ENCODE measurements around the gene TCFL5.
"Not testable (repeated sequence)": the region's sequence is repeated elsewhere in the genome, so short reads cannot be mapped to it uniquely, and the experiment has no call there.

TCFL5 gene

GRCh38 chr20:62850333-62850974, 11.2 kb downstream of the TCFL5 start:
- Histone ChIP-seq H3K27ac (ENCODE audit: low read depth, low read length, severe bottlenecking) (no peak overlapping the region), H3K36me3 (ENCODE audit: control insufficient read depth, insufficient read depth, low read length) (peaks cover 59% of the 10 kb centered on the region), H3K4me3 (ENCODE audit: extremely low read depth, insufficient read depth, low read length, poor library complexity, severe bottlenecking) (no peak overlapping the region), H3K9me3 (ENCODE audit: control insufficient read depth, low read length) (no peaks in the 10 kb centered on the region), H3K4me1 (ENCODE audit: control insufficient read depth, insufficient read depth, low read length, poor library complexity, severe bottlenecking) (no peaks in the 10 kb centered on the region)
- WGBS, 2 experiments (ENCODE audit: insufficient coverage in 2 of 2): 94 to 96% methylated on average over 12 to 22 of the region's 22 CpGs

DNA sequence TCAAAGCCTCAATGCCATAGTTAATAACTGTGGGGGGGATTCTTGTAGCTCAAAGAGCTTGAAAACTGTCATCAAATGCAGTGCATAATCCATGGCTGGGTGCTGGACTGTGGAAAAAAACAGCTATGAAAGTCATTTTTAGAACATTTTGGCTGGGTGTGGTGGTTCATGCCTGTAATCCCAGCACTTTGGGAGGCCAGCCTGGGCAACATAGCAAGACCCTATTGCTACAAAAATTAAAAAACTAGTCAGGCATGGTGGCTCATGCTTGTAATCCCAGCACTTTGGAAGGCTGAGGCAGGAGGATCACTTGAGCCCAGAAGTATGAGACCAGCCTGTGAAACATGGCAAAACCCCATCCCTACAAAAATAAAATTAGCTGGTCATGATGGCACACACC, 12.2 kb downstream of the TCFL5 start:
- Histone ChIP-seq H3K4me3 (ENCODE audit: extremely low read depth, insufficient read depth, low read length, poor library complexity, severe bottlenecking) (no peak overlapping the region), H3K9me3 (ENCODE audit: control insufficient read depth, low read length) (no peaks in the 10 kb centered on the region), H3K4me1 (ENCODE audit: control insufficient read depth, insufficient read depth, low read length, poor library complexity, severe bottlenecking) (no peaks in the 10 kb centered on the region), H3K27ac (ENCODE audit: low read depth, low read length, severe bottlenecking) (no peak overlapping the region), H3K36me3 (ENCODE audit: control insufficient read depth, insufficient read depth, low read length) (peaks cover 51% of the 10 kb centered on the region)

- WGBS, 2 experiments (ENCODE audit: insufficient coverage in 2 of 2): 93 to 100% methylated on average over 1 to 3 of the region's 7 CpGs
- H3K4me3 ChIP-seq (ENCODE audit: extremely low read depth, insufficient read depth, low read length, poor library complexity, severe bottlenecking); H3K27ac ChIP-seq (ENCODE audit: low read depth, low read length, severe bottlenecking); H3K9me3 ChIP-seq (ENCODE audit: control insufficient read depth, low read length); H3K4me1 ChIP-seq (ENCODE audit: control insufficient read depth, insufficient read depth, low read length, poor library complexity, severe bottlenecking): not testable (repeated sequence)
- peaks cover 46% of the 10 kb centered on the region for H3K36me3 ChIP-seq (ENCODE audit: control insufficient read depth, insufficient read depth, low read length)
These were observed 12.7 kb downstream of the TCFL5 start for GRCh38 chr20:62848917-62849316.

DNA sequence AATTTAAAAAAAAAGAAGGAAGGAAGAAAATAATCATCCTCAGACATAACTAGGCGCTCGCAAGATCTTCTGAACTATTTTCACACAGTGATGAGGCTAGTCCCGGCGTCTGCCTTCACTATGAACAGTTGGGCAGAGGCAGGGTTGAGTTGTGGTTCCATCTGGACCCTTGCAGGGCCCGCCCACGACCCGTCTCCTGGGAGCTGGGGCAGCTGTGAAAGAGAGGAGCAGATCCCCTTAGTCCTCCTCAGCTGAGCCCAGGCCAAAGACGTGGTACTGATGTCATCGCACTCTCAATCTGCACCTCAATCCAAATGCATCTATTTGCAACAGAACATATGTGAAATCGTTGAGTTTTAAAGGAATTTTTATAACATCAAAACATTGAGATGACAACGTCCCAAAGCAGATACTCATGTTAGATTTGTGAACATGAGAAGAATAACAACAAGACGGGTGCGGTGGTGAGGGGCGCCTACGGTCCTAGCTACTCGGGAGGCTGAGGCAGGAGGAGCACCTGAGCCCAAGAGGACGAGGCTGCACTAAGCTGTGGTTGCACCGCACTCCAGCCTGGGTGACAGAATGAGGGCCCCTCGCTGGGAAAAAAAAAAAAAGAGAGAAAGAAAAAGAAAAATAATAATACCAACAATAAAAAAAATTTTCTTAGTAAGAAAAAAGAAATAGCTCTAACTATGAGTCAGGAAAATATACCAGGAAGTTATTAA, 15.3 kb downstream of the TCFL5 start:
- no peaks in the 10 kb centered on the region for H3K9me3 ChIP-seq (ENCODE audit: control insufficient read depth, low read length)
- no peak overlapping the region for H3K27ac ChIP-seq (ENCODE audit: low read depth, low read length, severe bottlenecking)
- peaks cover 24% of the 10 kb centered on the region for H3K36me3 ChIP-seq (ENCODE audit: control insufficient read depth, insufficient read depth, low read length)
- no peaks in the 10 kb centered on the region for H3K4me1 ChIP-seq (ENCODE audit: control insufficient read depth, insufficient read depth, low read length, poor library complexity, severe bottlenecking)
- no peak overlapping the region for H3K4me3 ChIP-seq (ENCODE audit: extremely low read depth, insufficient read depth, low read length, poor library complexity, severe bottlenecking)
- 94% methylated on average over 10 to 11 of the region's 19 CpGs for WGBS, 2 experiments (ENCODE audit: insufficient coverage in 2 of 2)

DNA sequence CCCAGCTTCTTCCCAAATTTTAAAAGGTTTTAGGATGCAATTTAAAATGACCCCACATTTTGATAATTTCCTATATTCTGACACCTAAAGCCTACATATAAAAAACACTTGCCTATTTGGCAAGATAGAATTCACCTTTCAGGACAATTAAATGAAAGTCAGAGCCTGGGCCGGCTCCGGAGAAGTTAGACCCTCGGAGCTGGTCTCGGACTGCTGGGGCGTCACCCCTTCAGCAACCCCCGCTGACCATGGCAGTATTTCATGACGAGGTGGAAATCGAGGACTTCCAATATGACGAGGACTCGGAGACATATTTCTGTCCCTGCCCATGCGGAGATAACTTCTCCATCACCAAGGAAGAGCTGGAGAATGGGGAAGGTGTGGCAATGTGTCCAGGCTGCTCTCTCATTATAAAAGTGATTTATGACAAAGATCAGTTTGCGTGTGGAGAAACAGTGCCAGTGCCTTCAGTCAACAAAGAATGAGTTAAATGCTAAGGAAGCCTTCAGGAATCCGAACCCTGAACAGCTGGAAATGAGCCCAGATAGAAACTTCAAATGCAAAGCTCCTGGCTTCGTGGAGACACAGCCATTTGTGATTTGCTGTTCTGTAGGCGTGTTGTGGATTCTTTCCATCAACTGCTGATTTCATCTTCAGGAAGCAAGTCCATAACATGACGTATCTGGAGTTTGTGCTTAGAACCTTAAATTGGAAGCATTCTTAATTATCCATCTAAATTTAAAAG, 16.0 kb downstream of the TCFL5 start:
- Histone ChIP-seq H3K27ac (ENCODE audit: low read depth, low read length, severe bottlenecking) (no peak overlapping the region), H3K36me3 (ENCODE audit: control insufficient read depth, insufficient read depth, low read length) (peaks cover 26% of the 10 kb centered on the region), H3K9me3 (ENCODE audit: control insufficient read depth, low read length) (no peaks in the 10 kb centered on the region), H3K4me1 (ENCODE audit: control insufficient read depth, insufficient read depth, low read length, poor library complexity, severe bottlenecking) (no peaks in the 10 kb centered on the region), H3K4me3 (ENCODE audit: extremely low read depth, insufficient read depth, low read length, poor library complexity, severe bottlenecking) (no peak overlapping the region)
- WGBS, 2 experiments (ENCODE audit: insufficient coverage in 2 of 2): 97 to 98% methylated on average over 13 to 14 of the region's 16 CpGs

DNA sequence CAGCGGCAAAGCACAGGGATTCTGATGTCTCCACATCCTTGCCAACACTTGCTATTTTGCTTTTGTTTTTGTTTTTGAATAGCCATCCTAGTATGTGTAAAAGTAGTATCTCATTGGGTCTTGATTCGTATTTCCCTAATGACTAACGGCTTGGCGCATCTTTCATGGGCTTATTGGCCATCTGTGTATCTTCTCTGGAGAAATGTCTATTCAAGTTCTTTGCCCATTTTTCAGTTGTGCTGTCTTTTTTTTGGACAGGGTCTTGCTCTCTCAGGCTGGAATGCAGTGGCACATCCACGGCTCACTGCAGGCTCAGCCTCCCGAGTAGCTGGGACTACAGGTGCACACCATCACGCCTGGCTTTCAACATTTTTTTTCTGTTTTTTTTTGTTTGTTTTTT, 17.4 kb downstream of the TCFL5 start:
- Histone ChIP-seq H3K9me3 (ENCODE audit: control insufficient read depth, low read length) (no peaks in the 10 kb centered on the region), H3K36me3 (ENCODE audit: control insufficient read depth, insufficient read depth, low read length) (peaks cover 20% of the 10 kb centered on the region), H3K4me3 (ENCODE audit: extremely low read depth, insufficient read depth, low read length, poor library complexity, severe bottlenecking) (no peak overlapping the region), H3K27ac (ENCODE audit: low read depth, low read length, severe bottlenecking) (no peak overlapping the region), H3K4me1 (ENCODE audit: control insufficient read depth, insufficient read depth, low read length, poor library complexity, severe bottlenecking) (no peaks in the 10 kb centered on the region)
- WGBS, 2 experiments (ENCODE audit: insufficient coverage in 2 of 2): 92 to 100% methylated on average over 5 of the region's 7 CpGs

- Histone ChIP-seq H3K4me3 (ENCODE audit: extremely low read depth, insufficient read depth, low read length, poor library complexity, severe bottlenecking) (no peak overlapping the region), H3K36me3 (ENCODE audit: control insufficient read depth, insufficient read depth, low read length) (peaks cover 18% of the 10 kb centered on the region), H3K27ac (ENCODE audit: low read depth, low read length, severe bottlenecking) (no peak overlapping the region), H3K9me3 (ENCODE audit: control insufficient read depth, low read length) (no peaks in the 10 kb centered on the region), H3K4me1 (ENCODE audit: control insufficient read depth, insufficient read depth, low read length, poor library complexity, severe bottlenecking) (no peaks in the 10 kb centered on the region)
- 95 to 99% methylated on average over 7 to 8 of the region's 10 CpGs for WGBS, 2 experiments (ENCODE audit: insufficient coverage in 2 of 2)
These were observed 18.0 kb downstream of the TCFL5 start for GRCh38 chr20:62843656-62844055.

GRCh38 chr20:62841705-62842212, 19.9 kb downstream of the TCFL5 start:
- no peak overlapping the region for H3K4me3 ChIP-seq (ENCODE audit: extremely low read depth, insufficient read depth, low read length, poor library complexity, severe bottlenecking)
- H3K4me1 ChIP-seq (ENCODE audit: control insufficient read depth, insufficient read depth, low read length, poor library complexity, severe bottlenecking): no peaks in the 10 kb centered on the region
- 93 to 98% methylated on average over 14 to 15 of the region's 16 CpGs for WGBS, 2 experiments (ENCODE audit: insufficient coverage in 2 of 2)
- H3K9me3 ChIP-seq (ENCODE audit: control insufficient read depth, low read length): no peaks in the 10 kb centered on the region
- no peak overlapping the region for H3K27ac ChIP-seq (ENCODE audit: low read depth, low read length, severe bottlenecking)
- H3K36me3 ChIP-seq (ENCODE audit: control insufficient read depth, insufficient read depth, low read length): peaks cover 31% of the 10 kb centered on the region

DNA sequence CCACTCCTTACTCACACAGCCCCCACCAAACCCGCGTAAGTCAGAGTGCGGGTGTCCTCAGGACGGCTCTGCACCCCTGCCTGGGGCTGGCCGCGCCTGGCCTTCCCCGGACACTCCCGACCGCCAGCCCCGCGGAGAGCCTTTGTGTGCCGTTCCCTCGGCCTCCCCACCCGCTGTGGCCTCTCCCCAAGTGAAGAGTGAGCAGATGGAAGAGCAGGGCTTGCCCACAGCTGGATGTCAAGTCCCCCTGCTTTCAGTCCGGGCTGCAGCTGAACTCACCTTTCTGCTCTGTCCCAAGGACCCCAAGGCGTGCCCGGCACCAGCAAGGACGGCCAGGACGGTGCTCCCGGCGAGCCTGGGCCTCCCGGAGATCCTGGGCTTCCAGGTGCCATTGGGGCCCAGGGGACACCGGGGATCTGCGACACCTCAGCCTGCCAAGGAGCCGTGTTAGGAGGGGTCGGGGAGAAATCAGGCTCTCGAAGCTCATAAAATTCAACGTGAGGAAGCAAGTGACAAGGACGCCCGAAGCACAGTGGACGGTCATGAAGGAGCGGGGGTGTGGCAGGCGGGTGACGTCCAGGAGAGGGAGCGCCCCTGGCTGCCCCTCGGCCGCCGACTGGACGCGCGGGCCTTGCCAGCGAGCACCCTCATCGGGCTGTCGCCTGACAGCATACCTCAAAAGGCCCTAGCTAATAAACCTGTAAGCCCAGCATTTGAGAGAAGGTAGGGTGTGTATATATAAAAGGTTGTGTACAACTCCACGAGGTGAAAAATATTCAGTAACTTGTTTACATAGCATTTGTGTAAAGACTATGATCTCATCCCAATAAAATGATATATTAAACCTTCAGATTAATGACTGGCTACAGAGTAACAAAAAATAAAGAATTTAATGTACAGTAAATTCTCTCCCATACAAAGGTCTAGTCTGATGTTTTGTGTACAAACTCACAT, 21.1 kb downstream of the TCFL5 start:
- WGBS, 2 experiments (ENCODE audit: insufficient coverage in 2 of 2): 93 to 94% methylated on average over 32 to 38 of the region's 45 CpGs
- Histone ChIP-seq H3K36me3 (ENCODE audit: control insufficient read depth, insufficient read depth, low read length) (peaks cover 34% of the 10 kb centered on the region), H3K4me3 (ENCODE audit: extremely low read depth, insufficient read depth, low read length, poor library complexity, severe bottlenecking) (no peak overlapping the region), H3K9me3 (ENCODE audit: control insufficient read depth, low read length) (no peaks in the 10 kb centered on the region), H3K4me1 (ENCODE audit: control insufficient read depth, insufficient read depth, low read length, poor library complexity, severe bottlenecking) (no peaks in the 10 kb centered on the region), H3K27ac (ENCODE audit: low read depth, low read length, severe bottlenecking) (no peak overlapping the region)

DNA sequence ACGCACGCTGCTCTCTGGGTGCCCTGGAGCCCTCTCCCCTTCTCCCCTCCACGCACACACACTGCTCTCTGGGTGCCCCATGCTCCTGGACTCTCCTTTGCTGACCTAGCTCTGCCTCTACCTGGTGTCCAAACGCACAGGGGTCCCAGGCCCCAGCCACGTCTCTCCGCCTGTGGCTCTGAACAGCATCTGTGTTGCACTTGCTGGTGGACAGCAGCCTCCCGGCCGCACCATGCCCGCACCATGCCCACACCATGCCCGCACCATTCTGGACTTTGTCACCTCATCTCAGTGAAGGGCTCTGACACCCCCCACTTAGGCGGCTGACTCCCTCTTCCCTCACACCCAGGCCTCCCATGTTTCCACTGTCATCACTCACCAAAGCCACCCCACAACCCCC, 21.8 kb downstream of the TCFL5 start:
- H3K4me1 ChIP-seq (ENCODE audit: control insufficient read depth, insufficient read depth, low read length, poor library complexity, severe bottlenecking): no peaks in the 10 kb centered on the region
- H3K9me3 ChIP-seq (ENCODE audit: control insufficient read depth, low read length): no peaks in the 10 kb centered on the region
- H3K36me3 ChIP-seq (ENCODE audit: control insufficient read depth, insufficient read depth, low read length): peaks cover 37% of the 10 kb centered on the region
- H3K27ac ChIP-seq (ENCODE audit: low read depth, low read length, severe bottlenecking): no peak overlapping the region
- 91 to 97% methylated on average over 6 to 11 of the region's 11 CpGs for WGBS, 2 experiments (ENCODE audit: insufficient coverage in 2 of 2)
- H3K4me3 ChIP-seq (ENCODE audit: extremely low read depth, insufficient read depth, low read length, poor library complexity, severe bottlenecking): no peak overlapping the region
